ENCODE data around the gene TBC1D14. TPM values are rescaled to one million over a fixed set of nuclear protein-coding genes. Genes with fewer than 3 reads are reported as not detected.

TBC1D14 gene
- total RNA-seq, 4 donors from 2014 or later: 39.8 to 47.0 (median 46.0) TPM

- no peak for DNase-seq
- Histone ChIP-seq H3K4me1 (no peaks in the 10 kb centered on the region), H3K27ac (no peak overlapping the region), H3K27me3 (no peaks in the 10 kb centered on the region), H3K36me3 (peaks cover 6 to 10% of the 10 kb centered on the region in 2 donors), H3K9me3 (no peaks in the 10 kb centered on the region), H3K4me3 (replicated peaks in 1 of 3) (no peak overlapping the region)
- 93 to 97% methylated on average over 6 of the region's 6 CpGs for WGBS, 2 donors
- TF ChIP-seq CTCF (IDR thresholded peaks at IDR 0.05): no peak
- TF ChIP-seq POLR2A (IDR thresholded peaks at IDR 0.05): no peak
- intact Hi-C loops (cut with DNase I): no loop called here
These were observed 107.9 kb downstream of the TBC1D14 start for GRCh38 chr4:7017446-7018048.

GRCh38 chr4:7018281-7018680, 108.7 kb downstream of the TBC1D14 start:
- Histone ChIP-seq H3K9me3 (no peaks in the 10 kb centered on the region), H3K27me3 (no peaks in the 10 kb centered on the region), H3K4me1 (no peaks in the 10 kb centered on the region), H3K36me3 (peaks cover 6 to 10% of the 10 kb centered on the region in 2 donors), H3K27ac (no peak overlapping the region), H3K4me3 (replicated peaks in 1 of 3) (no peak overlapping the region)
- intact Hi-C loops (cut with DNase I): no loop called here
- no peak for DNase-seq
- 95 to 97% methylated on average over 7 to 9 of the region's 9 CpGs for WGBS, 2 donors
- TF ChIP-seq POLR2A (IDR thresholded peaks at IDR 0.05) (no peak), CTCF (IDR thresholded peaks at IDR 0.05) (no peak)

- Histone ChIP-seq H3K4me3 (replicated peaks in 1 of 3) (no peak overlapping the region), H3K27ac (no peak overlapping the region), H3K4me1 (no peaks in the 10 kb centered on the region), H3K36me3 (peaks cover 6 to 10% of the 10 kb centered on the region in 2 donors), H3K27me3 (no peaks in the 10 kb centered on the region), H3K9me3 (no peaks in the 10 kb centered on the region)
- TF ChIP-seq POLR2A (IDR thresholded peaks at IDR 0.05) (no peak), CTCF (IDR thresholded peaks at IDR 0.05) (no peak)
- DNase-seq: no peak
- WGBS, 2 donors: 89 to 94% methylated on average over 7 to 10 of the region's 10 CpGs
- intact Hi-C loops (cut with DNase I): no loop called here
These were observed 109.7 kb downstream of the TBC1D14 start for GRCh38 chr4:7019367-7019766.

- no peak for DNase-seq
- 95 to 96% methylated on average over 2 of the region's 2 CpGs for WGBS, 2 donors
- no peak overlapping the region for H3K27ac ChIP-seq
- no peak overlapping the region for H3K4me3 ChIP-seq (replicated peaks in 1 of 3)
- no peaks in the 10 kb centered on the region for H3K27me3 ChIP-seq
- intact Hi-C loops (cut with DNase I): no loop called here
- H3K36me3 ChIP-seq: peaks cover 0 to 8% of the 10 kb centered on the region in 2 donors
- no peaks in the 10 kb centered on the region for H3K4me1 ChIP-seq
- H3K9me3 ChIP-seq: no peaks in the 10 kb centered on the region
- TF ChIP-seq CTCF (IDR thresholded peaks at IDR 0.05): no peak
These were observed 110.7 kb downstream of the TBC1D14 start for GRCh38 chr4:7020290-7020689.

- H3K9me3 ChIP-seq: no peaks in the 10 kb centered on the region
- H3K27me3 ChIP-seq: no peaks in the 10 kb centered on the region
- no peaks in the 10 kb centered on the region for H3K4me1 ChIP-seq
- intact Hi-C loops (cut with DNase I): no loop called here
- no peak for DNase-seq
- 96 to 98% methylated on average over 11 of the region's 11 CpGs for WGBS, 2 donors
- no peak overlapping the region for H3K4me3 ChIP-seq (replicated peaks in 1 of 3)
- H3K27ac ChIP-seq: no peak overlapping the region
- no peak for TF ChIP-seq CTCF (IDR thresholded peaks at IDR 0.05)
- TF ChIP-seq POLR2A (IDR thresholded peaks at IDR 0.05): no peak
- H3K36me3 ChIP-seq: peaks cover 0 to 6% of the 10 kb centered on the region in 2 donors
These were observed 111.2 kb downstream of the TBC1D14 start for GRCh38 chr4:7020856-7021255.
